Measurements from ENCODE around the gene INPP5D. TPM values are rescaled to one million over a fixed set of nuclear protein-coding genes. Genes with fewer than 3 reads are reported as not detected.
"Not testable (repeated sequence)": the region's sequence is repeated elsewhere in the genome, so short reads cannot be mapped to it uniquely, and the experiment has no call there.

The INPP5D gene
- total RNA-seq, 1 donor from 2014 or later, result 8.9 TPM

DNA sequence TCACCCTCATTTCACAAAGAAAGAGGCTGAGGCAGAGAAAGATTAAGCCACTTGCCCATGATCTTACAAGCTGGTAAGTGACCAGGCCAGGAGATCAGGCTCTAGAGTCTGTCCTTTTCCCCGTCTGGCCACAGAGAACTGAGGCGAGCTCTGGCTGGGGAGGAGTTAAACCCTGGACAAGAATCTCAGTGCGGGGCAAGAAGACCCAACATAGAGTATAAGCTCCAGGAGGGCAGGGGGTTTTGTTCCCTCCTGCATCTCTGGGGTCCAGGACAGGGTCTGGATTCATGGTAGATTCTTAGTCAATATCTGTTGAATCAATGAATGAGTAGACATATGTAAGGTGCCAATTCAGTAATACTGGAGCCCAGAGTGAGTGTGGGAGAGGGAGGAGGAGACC, 12.9 kb upstream of the INPP5D start:
- Mint-ChIP-seq H3K27ac (no peak overlapping the region), H3K9me3 (no peaks in the 10 kb centered on the region), H3K4me3 (no peak overlapping the region), H3K4me1 (peaks cover 11% of the 10 kb centered on the region), H3K27me3 (ENCODE audit: low read depth) (peaks cover 50% of the 10 kb centered on the region), H3K36me3 (no peaks in the 10 kb centered on the region)
- DNase-seq (ENCODE audit: low spot score in 2 of 2, unreplicated experiment in 2 of 2), result no peak
- TF ChIP-seq, protein P1, sequence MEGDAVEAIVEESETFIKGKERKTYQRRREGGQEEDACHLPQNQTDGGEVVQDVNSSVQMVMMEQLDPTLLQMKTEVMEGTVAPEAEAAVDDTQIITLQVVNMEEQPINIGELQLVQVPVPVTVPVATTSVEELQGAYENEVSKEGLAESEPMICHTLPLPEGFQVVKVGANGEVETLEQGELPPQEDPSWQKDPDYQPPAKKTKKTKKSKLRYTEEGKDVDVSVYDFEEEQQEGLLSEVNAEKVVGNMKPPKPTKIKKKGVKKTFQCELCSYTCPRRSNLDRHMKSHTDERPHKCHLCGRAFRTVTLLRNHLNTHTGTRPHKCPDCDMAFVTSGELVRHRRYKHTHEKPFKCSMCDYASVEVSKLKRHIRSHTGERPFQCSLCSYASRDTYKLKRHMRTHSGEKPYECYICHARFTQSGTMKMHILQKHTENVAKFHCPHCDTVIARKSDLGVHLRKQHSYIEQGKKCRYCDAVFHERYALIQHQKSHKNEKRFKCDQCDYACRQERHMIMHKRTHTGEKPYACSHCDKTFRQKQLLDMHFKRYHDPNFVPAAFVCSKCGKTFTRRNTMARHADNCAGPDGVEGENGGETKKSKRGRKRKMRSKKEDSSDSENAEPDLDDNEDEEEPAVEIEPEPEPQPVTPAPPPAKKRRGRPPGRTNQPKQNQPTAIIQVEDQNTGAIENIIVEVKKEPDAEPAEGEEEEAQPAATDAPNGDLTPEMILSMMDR (IDR thresholded peaks at IDR 0.05; ENCODE audit: unreplicated experiment), result no peak

DNA sequence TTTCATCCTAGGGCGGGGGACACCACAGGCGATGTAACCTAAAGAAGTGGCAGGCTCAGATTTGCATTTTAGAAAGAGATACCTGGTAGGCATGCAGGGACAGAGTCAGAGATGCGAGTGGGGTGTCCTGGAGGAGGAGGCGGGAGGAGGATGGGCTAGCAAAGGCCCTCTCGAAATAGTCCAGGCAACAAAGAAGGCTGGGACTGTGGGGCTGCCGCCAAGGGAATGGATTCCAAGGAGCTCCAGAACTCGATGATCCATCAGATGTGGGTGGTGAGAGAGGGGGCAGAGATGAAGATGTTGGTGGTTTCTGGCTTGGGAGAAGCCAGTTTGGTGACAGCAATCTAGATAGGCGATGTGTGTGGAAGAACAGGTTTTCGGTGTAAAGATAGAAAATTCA, 12.5 kb upstream of the INPP5D start:
- TF ChIP-seq, protein P1 (IDR thresholded peaks at IDR 0.05; ENCODE audit: unreplicated experiment), result no peak
- Mint-ChIP-seq H3K27ac (no peak overlapping the region), H3K27me3 (ENCODE audit: low read depth) (peaks cover 49% of the 10 kb centered on the region), H3K4me3 (no peak overlapping the region), H3K9me3 (no peaks in the 10 kb centered on the region), H3K36me3 (no peaks in the 10 kb centered on the region), H3K4me1 (peaks cover 11% of the 10 kb centered on the region)
- DNase-seq (ENCODE audit: low spot score in 2 of 2, unreplicated experiment in 2 of 2), result no peak

DNA sequence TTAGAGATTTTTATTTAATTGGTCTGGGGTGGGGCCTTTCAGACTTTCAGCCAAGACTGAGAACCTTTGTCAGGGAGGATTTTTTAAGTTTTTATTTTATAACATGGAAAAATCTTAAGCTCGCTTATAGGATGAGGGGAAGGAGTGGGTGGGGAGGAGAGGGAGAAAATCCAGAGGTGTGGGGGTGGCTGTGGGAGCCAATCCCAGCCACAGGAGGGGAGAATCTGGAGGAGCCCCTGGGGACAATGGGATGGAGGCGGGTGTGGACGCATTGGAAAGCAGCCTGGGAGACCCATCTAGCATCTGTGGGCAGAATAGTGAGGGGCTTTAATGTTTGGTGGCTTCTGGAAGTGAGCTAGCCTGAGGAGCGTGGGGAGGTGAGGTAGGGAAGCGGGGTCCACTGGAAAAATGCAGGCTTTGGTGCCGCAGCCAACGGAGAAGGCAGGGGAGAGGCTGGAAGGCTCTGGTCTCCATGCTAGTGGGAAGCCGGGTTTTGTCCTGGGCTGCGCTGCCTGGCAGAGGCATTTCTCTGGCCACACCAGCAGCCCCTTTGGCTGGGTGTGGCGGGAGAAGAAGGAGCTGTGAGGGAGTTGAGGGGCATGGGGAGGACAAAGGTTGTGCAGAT, 11.5 kb upstream of the INPP5D start:
- TF ChIP-seq, protein P1 (IDR thresholded peaks at IDR 0.05; ENCODE audit: unreplicated experiment), result no peak
- no peak overlapping the region for H3K27ac Mint-ChIP-seq
- no peaks in the 10 kb centered on the region for H3K36me3 Mint-ChIP-seq
- no peak overlapping the region for H3K4me3 Mint-ChIP-seq
- H3K4me1 Mint-ChIP-seq, result peaks cover 11% of the 10 kb centered on the region
- DNase-seq (ENCODE audit: low spot score in 2 of 2, unreplicated experiment in 2 of 2), result no peak
- no peaks in the 10 kb centered on the region for H3K9me3 Mint-ChIP-seq
- peaks cover 49% of the 10 kb centered on the region for H3K27me3 Mint-ChIP-seq (ENCODE audit: low read depth)

DNA sequence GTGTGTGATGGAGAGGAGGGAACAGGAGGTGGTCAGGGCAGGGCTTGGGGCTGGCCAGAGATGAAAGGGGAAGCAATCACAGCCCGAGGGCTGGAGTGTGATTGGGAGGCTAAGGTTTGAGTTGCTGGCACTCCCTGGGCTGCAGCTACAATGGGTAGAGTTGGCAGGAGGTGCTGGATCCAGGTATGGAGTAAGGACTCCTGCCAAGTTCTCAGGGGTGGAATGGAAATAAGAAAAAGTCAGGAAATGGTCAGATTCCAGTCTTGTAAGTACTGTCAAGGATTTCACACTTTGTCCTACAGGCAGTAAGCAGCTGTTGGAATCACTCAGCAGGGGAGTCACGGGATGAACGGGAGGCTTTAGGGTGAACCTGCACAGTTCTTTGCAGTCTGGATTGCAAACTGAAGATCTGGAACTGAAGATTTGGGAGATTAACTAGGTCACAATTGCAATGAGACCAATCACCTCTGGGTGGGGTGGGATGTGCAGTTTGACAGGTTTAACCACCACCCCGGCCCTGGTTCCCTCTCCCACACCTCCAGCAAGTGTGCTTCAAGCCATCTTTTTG, 10.9 kb upstream of the INPP5D start:
- no peaks in the 10 kb centered on the region for H3K36me3 Mint-ChIP-seq
- H3K9me3 Mint-ChIP-seq, result no peaks in the 10 kb centered on the region
- DNase-seq (ENCODE audit: low spot score in 2 of 2, unreplicated experiment in 2 of 2), result no peak
- H3K27ac Mint-ChIP-seq, result no peak overlapping the region
- TF ChIP-seq, protein P1 (IDR thresholded peaks at IDR 0.05; ENCODE audit: unreplicated experiment), result no peak
- H3K27me3 Mint-ChIP-seq (ENCODE audit: low read depth), result peaks cover 55% of the 10 kb centered on the region
- H3K4me1 Mint-ChIP-seq, result peaks cover 11% of the 10 kb centered on the region
- H3K4me3 Mint-ChIP-seq, result no peak overlapping the region

DNA sequence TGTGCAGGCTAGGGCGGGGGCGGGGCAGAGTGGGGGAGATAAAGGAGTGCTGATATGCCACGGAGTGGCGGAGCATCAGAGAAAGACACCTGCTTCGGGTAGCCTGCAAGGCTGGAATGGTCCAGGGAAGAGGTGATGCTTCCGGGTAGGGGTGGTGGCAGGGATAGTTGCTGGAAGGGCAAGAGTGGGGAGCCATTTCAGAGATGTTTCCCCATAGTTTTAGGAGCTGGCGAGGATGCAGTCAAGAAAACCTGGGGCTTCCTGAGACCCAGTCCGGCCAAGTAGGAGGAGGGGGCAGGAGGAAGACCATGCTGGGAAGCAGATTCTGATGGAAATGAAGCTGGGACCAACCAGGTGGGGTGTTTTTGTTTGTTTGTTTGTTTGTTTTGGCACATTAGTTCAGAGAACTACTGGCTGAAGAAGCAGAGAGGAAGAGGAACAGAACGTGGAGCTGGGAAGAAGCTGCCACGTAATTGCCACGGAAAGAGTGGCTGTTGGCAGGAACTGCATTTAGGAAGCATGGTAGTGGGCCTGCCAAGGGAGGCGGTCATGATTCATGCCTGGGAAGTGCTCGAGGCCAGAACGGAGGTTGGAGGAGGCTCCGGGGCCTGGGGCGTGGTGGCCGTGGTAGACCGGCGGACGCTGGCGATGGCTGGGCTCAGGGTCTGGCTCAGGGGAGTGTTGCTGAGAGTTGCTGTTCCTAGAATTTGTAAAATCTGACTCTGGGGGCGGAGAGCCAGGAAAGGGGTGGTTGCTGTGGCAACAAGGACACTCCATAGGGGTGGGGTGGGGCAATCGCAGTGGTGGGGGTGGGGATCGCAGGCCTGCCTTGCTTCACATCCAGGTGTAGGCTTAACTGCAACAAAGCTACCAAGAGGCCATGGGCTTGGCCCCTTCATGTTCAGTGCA, 8.6 kb upstream of the INPP5D start:
- H3K27me3 Mint-ChIP-seq (ENCODE audit: low read depth), result peaks cover 62% of the 10 kb centered on the region
- H3K36me3 Mint-ChIP-seq, result no peaks in the 10 kb centered on the region
- H3K4me1 Mint-ChIP-seq, result peaks cover 14% of the 10 kb centered on the region
- H3K9me3 Mint-ChIP-seq, result no peaks in the 10 kb centered on the region
- no peak overlapping the region for H3K27ac Mint-ChIP-seq
- TF ChIP-seq, protein P1 (IDR thresholded peaks at IDR 0.05; ENCODE audit: unreplicated experiment), result no peak
- DNase-seq (ENCODE audit: low spot score in 2 of 2, unreplicated experiment in 2 of 2), result no peak
- no peak overlapping the region for H3K4me3 Mint-ChIP-seq

DNA sequence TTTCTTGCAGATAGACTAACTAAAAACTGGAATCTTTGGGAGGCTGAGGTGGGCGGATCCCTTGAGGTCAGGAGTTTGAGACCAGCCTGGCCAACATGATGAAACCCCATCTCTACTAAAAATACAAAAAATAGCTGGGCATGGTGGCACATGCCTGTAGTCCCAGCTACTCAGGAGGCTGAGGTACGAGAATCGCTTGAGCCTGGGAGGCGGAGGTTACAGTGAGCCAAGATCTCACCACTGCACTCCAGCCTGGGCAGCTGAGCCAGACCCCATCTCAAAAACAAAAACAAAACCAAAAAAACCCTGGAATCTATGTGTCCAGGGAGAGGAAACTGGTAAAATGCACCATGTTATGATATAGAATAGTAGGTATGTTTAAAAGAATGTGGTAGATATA, 7.6 kb upstream of the INPP5D start:
- H3K27ac Mint-ChIP-seq, result not testable (repeated sequence)

More for the DNA sequence above, 7.6 kb upstream of the INPP5D start:
- not testable (repeated sequence) for H3K36me3 Mint-ChIP-seq; DNase-seq (ENCODE audit: low spot score in 2 of 2, unreplicated experiment in 2 of 2); H3K4me3 Mint-ChIP-seq; H3K9me3 Mint-ChIP-seq
- Mint-ChIP-seq H3K4me1 (peaks cover 14% of the 10 kb centered on the region), H3K27me3 (ENCODE audit: low read depth) (peaks cover 58% of the 10 kb centered on the region)
